Hepatocyte (in vitro differentiated cells): Measurements from ENCODE around the gene CCDC137.

Source experiments
- EZH2 ChIP-seq: fragments of 200-600 bp; sonication (generic); IDR thresholded peaks from 2 replicates; pipeline ENCODE4 v1.6.1; 2016; ENCODE audit warnings: antibody characterized with exemption, mild to moderate bottlenecking, borderline replicate concordance
- TF ChIP-seq, protein P1 (sequence below): fragments of 200-600 bp; sonication (generic); IDR thresholded peaks from 2 replicates; pipeline ENCODE4 v1.5.1; 2016; ENCODE audit warnings: antibody characterized with exemption, mild to moderate bottlenecking; ENCODE audit not compliant: poor library complexity

DNA sequence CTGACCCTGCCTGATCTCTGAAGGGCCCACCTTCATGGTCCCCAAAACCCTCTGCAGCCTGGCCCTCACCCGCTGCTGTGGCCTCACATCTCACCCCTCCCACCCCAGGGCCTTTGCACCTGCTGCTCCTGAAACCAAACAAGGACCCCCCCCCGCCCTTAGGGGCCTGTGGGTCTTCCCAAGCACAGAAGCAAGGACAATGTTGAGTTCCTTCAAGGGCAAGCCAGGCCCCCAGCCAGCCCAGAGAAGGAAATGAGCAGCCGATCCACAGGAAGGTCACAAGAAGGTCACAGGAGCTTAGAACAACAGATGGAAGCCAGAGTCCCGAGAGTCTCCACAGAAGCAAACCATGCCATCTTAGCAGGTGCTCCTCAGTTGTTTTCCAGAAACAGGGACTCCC is 9.7 kb upstream of the CCDC137 start:
- TF ChIP-seq, protein P1, sequence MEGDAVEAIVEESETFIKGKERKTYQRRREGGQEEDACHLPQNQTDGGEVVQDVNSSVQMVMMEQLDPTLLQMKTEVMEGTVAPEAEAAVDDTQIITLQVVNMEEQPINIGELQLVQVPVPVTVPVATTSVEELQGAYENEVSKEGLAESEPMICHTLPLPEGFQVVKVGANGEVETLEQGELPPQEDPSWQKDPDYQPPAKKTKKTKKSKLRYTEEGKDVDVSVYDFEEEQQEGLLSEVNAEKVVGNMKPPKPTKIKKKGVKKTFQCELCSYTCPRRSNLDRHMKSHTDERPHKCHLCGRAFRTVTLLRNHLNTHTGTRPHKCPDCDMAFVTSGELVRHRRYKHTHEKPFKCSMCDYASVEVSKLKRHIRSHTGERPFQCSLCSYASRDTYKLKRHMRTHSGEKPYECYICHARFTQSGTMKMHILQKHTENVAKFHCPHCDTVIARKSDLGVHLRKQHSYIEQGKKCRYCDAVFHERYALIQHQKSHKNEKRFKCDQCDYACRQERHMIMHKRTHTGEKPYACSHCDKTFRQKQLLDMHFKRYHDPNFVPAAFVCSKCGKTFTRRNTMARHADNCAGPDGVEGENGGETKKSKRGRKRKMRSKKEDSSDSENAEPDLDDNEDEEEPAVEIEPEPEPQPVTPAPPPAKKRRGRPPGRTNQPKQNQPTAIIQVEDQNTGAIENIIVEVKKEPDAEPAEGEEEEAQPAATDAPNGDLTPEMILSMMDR: no peak
- no peak for TF ChIP-seq EZH2
